ENCODE data around the gene CHAMP1.
"Not testable (repeated sequence)": the region's sequence is repeated elsewhere in the genome, so short reads cannot be mapped to it uniquely, and the experiment has no call there.

The CHAMP1 gene

DNA sequence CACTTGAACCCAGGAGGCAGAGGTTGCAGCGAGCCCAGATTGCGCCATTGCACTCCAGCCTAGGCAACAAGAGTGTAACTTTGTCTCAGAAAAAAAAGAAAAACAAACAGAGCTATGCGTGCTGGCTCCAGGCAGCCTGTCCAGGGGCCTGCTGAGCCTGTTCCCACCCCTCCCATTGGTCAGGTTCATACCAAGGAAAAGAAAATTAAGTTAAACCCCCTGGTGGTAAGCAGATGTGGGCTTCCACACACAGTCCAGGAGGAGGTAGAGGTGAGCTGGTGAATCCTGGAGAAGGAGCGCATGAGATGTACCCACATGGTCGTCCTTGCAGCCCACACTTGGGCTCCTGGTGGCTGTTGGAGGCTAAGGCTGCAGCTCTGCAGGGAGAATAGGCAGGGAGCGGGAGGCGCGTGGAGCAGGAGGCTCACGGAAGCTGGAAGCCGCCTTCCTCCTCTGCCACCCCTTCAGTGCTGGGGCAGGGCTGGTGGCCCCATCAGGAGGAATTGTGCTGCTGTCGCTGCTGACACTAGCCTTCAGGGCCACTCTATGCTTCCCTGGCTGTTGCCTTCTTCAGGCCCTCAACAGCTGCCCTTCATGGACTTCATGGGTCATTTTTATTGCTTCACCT, 10.5 kb upstream of the CHAMP1 start:
- no peak for DNase-seq

DNA sequence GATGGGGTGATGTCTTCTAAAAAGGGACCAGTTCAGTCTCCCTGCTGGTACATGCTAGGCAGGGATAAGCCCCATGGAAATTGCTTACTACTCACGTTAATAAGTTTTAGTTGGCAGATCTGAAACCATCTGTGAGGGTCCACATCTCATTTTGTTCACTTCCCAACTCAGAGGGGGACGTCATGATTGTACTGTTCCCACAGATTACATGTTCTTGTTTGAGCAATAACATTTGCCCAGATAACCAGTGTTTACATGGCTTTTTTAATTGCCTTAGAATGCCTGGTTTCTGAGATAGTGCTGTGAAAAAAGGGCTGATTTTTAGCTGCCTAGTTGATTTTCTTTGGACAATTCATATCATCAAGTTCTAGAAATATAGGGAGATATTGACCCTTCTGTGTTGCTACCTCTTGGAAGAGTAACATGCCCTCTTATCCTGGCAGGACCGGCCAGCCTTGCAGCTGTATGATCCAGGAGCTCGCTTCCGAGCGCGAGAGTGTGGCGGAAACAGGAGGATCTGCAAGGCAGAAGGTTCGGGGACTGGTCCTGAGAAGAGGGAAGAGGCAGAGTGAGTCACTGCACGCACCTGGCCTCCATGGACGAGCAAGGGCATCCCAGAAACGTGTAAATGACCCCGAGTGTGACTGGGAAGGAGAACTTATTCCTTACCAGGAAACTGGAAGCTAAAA, 9.8 kb upstream of the CHAMP1 start:
- DNase-seq, result no peak

DNA sequence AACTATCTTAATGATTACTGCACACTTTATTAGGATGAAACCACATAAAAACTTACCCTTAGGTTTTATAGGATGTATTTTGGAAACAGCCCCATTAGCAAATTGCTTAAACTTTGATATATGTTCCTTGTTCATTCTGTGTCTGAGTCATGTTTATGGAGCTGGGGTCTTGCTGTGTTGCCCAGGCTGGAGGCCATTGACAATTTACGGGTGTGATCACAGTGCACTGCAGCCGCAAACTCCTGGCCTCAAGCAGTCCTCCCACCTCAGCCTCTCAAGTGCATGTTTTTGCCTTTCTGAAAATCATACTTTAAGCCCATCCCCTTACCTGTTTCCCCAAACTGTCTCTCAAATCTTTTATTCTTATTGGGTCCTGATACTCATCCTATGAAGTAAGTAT, 5.2 kb upstream of the CHAMP1 start:
- DNase-seq, result no peak

DNA sequence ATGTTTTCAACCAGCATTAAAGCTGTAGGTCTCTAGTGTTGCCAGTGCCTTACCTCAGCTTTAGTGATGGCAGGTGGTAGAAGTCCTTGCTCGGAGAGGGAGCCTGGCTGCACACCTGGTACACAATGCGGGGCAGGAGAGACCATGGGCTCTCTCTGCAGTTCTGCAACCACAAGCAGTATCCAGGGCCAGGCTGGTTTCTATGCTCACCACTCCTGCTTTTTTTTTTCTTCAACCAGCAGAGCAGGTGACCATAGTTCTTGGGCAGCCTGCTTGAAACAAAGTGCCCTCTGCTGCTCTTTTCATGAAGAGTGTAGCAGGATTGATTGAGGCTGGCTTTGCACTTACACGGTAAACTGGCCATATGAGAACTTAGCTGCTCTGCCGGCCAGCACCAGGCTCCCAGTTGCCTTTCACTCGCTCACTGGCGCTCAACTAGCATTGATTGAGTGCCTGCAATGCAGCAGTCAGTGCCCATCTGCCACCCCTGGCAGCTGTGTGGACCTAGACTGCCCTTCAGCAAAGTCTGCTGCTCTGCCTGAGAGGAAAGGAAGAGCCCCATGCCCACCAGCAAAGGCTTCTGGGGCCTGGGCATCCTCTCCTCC, 4.4 kb upstream of the CHAMP1 start:
- no peak for DNase-seq

DNA sequence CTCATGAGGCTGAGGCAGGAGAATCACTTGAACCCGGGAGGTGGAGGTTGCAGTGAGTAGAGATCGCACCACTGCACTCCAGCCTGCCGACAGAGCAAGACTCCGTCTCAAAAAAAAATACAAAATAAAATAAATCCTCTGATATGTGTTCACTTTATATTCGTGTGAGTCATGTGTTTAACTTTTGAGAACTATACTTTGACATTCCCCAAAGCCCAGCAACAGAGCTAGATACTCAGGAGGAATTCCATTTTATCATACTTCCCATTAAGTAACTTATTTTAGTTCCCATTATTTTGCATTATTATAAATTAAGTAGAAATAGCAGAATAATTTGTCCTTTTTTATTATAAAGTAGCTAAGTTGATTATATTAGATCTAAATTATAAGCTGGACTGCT, 3.3 kb upstream of the CHAMP1 start:
- no peak for DNase-seq

DNA sequence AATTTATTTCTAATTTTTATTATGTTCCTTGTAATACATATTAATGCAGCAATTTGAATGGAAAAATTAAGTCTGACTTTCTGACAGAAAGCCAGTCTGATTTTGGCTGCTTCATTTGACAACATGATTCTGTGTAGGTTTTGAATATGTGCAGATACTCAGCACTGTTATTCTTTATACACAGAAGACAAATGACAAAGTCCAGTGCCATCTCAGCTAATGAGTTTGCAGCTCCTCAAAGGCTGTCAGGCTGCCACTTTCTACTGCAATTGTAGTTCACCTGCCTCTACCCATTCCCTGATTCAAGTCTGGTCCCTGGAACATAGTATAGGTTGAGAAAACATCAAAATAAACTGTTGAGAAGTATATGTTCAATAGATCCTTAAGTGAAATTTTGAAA, 2.9 kb upstream of the CHAMP1 start:
- no peak for DNase-seq

DNA sequence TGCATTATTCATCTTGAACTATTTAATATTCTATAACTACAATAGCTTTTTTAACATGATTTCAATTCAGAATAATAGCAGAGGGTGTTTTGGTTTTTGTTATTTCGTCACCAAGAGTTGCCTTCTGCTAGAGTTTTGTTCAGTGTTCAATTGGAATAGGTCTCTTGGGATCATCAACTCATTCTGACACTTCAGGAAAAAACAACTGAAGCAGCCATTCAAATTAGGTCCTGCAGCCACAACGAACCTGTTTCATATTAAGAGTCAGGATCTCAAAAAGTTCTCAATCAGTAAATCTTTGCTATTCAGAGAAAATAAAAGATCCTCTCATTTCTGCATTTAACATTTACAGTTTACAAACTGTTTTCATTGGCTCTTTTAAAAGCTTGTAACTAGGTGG, 2.4 kb upstream of the CHAMP1 start:
- no peak for DNase-seq

DNA sequence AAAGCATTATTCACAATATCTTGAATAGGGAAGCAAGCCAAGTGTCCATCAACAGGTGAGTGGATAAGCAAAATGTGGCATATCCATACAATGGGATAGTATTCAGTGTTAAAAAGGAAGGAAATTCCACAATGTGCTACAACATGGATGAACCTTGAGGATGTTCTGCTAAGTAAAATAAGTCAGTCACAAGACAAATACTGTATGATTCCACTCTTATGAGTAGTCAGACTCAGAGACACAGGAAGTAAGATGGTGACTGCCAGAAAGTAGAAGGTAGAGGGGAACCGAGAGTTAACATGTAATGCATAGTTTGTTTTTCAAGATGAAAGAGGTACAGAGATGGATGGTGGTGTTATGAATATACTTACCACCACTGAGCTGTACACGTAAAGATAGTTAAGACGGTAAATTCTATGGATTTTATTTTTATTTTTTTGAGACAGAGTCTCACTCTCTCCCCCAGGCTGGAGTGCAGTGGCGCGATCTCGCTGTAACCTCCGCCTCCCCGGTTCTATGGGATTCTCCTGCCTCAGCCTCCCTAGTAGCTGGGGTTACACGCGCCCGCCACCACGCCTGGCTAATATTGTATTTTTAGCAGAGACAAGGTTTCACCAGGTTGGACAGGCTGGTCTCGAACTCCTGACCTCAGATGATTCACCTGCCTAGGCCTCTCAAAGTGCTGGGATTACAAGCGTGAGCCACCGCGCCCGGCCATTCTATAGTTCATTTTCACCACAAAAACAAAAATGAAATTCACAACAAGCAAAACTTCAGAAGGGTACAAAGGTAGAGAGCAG, 1.0 kb upstream of the CHAMP1 start:
- peak; percentile 30 for DNase-seq

DNA sequence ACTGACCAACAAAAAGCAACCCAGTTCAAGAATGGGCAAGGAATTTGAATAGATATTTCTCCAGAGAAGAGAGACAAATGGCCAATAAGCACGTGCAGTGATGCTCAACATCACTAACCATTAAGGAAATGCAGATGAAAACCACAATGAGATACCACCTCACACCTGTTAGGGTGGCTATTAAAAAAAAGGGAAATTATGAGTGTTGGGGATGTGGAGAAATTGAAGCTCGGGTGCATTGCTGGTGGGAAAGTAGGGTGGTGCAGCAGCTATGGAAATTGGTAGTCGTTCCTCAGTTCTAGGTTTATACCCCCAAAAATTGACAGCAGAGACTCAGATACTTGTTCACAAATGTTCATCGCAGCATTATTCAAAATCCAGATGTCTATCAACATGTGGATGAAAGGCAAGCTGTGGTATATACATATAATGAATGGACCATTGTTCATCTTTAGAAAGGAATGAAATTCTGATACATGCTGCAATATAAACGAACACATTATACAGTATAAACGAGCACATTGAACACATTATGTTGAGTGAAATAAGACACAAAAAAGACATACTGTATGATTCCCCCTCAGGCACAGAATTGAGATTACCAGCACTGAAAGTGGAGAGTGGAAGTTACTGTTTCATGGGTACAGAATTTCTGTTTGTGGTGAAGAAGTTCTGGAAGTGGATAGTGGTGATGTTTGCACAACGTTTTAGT, 927 bp downstream of the CHAMP1 start:
- DNase-seq, result peak; percentile 21

DNA sequence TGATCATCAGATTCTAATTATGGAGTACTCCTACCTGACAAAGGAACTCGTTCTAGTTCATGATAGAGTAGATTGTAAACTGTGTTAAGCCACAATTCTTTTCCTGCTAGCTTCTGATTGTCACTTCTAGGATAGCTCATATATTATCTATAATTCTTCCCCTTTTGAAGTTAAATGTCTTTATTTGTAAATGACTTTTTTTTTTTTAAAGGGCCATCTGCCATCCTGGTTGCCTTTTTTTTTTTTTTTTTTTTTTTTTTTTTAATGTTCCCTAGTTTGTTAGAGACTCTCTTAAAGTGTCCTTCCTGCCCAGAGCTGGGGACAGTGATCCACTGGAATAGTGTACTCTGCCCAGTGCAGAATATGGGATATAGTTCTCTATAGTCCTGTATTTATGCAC, 4.3 kb downstream of the CHAMP1 start:
- no peak for DNase-seq

DNA sequence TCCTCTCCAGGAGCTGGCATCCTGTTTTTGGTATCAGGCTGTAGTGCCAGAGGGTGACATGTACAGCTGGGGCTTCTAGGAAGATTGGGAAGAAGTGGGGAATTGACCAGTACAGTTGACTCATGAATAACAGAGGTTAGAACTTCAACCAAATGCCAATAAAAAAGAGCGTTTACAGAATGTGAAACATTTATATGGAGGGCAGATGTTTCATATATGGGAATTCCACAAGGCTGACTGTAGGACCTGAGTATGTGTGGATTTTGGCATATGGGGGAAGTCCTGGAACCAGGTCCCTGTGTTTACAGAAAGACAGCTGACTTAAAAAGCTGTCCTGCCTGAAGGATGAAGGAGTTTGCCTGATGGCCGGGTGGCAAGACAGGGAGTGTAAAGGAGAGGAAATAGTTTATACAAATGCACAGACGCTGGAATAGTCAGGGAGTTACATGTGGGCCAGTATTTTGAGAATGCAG, 5.2 kb downstream of the CHAMP1 start:
- no peak for DNase-seq

DNA sequence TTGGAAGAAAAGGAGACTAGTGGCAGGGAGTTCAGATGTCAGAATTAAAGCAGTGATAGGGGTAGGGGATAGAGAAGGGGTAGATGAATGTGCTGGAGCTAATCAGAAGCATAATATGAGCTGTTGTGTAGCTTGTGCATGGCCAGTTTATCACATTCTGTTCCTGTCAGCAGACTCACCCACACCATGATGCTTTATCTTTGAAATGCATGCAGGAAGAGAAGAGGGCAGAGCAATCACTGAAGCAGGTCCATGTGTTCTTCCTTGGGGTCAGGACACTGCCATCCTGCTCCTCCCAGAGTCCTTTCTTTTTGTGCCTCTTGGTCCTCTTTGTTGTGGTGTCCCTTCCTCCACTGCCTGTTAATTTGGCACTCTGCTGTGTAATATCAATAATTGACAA, 5.8 kb downstream of the CHAMP1 start:
- no peak for DNase-seq

DNA sequence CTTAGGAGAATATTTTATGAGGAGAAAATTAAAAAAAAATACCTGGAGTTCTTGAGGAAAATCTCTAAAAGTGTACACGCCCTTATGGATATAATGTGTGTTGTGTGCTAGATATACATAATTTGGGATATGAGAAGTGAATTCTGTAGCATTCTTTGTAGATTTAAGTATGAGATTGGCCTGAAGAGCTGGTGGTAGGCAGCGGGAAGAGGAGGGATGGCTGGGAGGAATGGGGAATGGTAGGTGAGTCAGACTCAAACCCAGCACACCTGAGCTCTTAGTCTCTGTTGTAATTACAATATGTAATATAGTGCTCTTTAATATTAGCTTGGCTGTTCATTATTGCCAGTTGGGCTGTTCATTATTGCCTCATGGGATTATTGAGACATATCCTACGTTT, 7.0 kb downstream of the CHAMP1 start:
- DNase-seq, result no peak

DNA sequence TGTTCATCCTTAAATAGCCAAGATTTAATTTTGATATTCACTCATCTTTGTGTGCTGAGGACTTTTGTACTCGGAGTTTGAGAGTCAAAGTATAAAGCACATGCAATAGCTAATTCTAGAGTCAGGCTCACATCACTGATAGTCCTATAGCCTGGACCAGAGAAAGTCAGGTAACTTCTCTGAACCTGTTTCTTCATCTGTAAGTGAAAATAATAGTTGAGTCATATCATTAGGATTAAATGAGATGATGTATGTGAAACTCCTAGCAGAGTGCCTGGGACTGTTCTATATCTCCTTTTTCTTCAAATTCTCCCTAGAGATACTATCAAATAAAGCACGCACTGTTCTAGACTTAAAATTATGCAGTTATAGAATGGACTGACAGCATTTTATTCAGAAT, 9.0 kb downstream of the CHAMP1 start:
- no peak for DNase-seq

DNA sequence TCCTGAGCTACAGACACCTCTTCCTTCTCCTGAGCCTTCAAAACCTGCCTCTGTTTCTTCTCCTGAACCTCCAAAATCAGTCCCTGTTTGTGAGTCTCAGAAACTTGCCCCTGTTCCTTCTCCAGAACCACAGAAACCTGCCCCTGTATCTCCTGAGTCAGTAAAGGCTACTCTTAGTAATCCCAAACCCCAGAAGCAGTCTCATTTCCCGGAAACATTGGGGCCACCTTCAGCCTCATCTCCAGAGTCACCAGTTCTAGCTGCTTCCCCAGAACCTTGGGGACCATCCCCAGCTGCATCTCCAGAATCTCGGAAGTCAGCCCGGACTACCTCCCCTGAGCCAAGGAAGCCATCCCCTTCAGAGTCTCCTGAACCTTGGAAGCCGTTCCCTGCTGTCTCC, 10.0 kb downstream of the CHAMP1 start:
- no peak for DNase-seq

DNA sequence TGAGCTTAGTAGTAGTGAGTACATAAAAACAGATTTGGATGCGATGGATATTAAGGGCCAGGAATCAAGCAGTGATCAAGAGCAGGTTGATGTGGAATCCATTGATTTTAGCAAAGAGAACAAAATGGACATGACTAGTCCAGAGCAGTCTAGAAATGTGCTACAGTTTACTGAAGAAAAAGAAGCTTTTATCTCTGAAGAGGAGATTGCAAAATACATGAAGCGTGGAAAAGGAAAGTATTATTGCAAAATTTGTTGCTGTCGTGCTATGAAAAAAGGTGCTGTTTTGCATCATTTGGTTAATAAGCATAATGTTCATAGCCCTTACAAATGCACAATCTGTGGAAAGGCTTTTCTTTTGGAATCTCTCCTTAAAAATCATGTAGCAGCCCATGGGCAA, 11.4 kb downstream of the CHAMP1 start:
- peak; percentile 54 for DNase-seq

DNA sequence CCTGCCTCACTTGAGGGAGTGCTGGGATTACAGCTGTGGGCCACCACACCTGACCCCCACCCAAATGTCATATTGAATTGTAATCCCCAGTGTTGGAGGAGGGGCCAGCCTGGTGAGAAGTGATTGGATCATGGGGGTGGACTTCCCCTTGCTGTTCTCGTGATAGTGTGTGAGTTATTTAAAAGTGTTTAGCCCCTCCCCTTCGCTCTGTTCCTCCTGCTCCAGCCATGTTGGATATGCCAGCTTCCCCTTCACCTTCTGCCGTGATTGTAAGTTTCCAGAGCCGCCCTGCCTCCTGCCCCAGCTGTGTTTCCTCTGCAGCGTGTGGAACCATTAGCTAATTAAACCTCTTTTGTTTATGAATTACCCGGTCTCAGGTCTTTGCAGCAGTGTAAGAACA, 13.7 kb downstream of the CHAMP1 start:
- no peak for DNase-seq

DNA sequence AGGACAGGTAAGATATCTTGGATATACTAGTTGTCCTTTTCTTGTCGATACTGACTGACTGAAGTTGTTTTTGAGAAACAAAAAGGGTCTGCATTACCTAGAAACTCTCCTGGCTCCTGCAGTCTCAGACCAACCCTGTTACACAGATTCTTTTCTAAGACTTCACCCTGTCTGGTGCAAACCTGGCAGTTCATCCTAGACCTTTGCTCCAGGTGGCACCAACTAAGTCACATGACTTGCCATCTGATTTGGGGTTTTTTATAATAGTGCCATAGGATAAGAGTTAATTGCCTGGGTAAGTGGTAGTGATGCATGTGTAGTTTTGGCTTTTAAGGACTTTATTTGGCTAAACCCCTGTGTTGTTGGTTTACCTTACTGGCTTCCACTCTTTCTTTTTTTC, 14.3 kb downstream of the CHAMP1 start:
- DNase-seq, result no peak

DNA sequence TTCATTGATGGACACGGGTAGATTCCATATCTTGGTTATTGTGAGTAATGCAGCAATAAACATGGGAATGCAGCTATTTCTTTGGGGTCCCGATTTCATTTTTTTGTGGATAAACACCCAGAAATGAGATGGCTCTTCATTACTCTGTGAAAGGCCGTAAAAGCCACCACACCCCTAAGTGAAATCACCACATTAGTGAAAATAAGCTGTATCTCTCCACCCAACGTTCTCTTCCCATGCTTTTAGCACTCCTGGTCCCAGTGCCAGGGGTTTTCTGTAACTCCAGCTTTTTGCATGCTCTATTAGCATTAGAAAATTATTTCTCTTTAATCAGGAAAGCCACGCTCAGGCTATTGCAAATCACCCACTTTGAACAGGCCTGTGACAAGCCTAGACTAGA, 15.8 kb downstream of the CHAMP1 start:
- no peak for DNase-seq

DNA sequence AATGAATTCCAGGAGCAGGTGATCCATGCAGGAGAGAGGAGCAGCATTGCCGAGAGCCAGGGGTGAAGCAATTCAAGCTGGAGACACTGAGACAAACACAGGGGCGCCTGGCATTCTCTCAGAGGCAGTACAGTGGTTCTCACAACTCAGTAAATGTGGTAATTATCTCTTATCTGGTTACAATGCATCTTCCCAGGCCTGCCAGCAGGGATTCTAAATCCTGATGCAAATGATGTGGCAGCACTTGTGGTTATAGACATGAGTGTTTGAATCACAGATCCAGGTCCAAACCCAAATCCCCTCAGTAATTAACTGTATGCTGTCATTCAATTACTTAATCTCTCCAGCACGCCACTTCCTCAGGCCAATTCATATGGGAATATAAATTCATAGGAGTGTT, 19.6 kb downstream of the CHAMP1 start:
- peak; percentile 20 for DNase-seq

DNA sequence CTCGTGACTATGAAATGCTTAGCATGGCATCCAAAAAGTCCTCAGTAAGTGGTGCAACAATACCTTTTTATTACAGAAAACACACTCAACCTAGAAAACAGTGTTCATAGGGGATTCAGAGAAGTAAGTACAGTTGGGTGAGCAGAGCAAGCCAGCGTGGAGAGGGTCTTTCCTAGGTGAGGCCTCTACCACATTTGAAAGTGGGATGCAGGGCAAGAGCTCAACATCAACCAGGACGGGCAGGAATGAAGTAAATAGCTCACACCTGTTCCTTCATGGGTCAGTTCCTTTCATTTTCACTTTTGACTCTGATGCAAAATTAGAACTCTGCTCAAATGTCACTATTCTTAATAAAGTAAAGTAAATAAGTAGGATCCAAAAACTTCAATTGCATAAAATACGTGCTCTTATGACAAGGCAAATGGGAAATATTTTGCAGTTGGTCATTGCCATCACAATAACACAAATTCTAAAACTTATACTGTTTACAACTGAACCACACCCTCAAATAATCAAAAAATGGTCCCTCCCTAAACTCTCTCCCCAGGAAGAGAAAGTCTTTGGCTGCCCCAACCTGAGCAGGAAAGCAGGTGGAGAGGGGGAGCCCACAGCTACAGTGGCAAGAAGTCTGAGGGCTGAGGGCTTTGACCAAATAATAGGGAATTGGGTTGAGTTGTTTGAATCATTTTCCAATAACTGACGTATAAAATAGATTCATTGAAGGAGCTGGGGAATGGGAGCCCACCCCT, 20.2 kb downstream of the CHAMP1 start:
- DNase-seq, result no peak

DNA sequence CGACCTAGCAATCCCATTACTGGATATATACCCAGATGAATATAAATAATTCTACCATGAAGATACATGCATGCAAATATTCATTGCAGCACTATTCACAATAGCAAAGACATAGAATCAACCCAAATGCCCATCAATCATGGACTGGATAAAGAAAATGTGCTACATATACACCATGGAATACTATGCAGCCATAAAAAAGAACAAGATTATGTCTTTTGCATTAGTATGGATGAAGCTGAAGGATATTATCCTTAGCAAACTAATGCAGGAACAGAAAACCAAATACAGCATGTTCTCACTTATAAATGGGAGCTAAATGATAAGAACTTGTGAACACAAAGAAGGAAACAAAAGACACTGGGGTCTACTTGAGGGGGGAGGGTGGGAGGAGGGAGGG, 22.2 kb downstream of the CHAMP1 start:
- DNase-seq, result not testable (repeated sequence)

Measured in suppressor macrophage treated with lipopolysaccharide for 4 hours (primary cell).